ENCODE measurements around the gene CRACR2A. TPM values are rescaled to one million over a fixed set of nuclear protein-coding genes. Genes with fewer than 3 reads are reported as not detected.

CRACR2A gene
- polyA plus RNA-seq, 1 donor from 2014 or later, result 2.1 TPM

DNA sequence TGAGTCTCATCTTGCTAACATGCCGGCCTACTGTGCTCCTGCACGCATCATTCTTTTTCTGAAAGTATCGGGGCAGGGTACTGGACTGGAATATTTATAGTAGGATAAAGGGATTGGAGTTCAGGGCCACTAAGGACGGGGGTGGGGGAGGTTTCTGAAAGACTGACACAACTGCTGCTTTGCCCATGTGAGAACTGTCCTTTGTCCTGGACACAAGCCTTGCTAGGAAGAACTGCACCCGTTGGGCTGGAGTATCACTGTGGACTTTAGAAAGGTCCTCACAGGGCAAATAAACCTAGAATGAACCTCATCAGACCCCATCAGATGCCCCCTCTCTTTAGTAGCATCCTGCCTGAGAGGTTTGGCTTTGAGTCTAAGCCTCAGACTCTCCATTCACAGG is 174.4 kb downstream of the CRACR2A start:
- H4K20me1 ChIP-seq (ENCODE audit: insufficient read depth), result no peaks in the 10 kb centered on the region
- no peaks in the 10 kb centered on the region for H3F3A ChIP-seq (ENCODE audit: insufficient read depth, low read length, poor library complexity, severe bottlenecking)
- no peaks in the 10 kb centered on the region for H3K79me2 ChIP-seq (replicated peaks; ENCODE audit: insufficient read depth, low read length)
- H3K9ac ChIP-seq (ENCODE audit: low read length), result peak overlapping the region; percentile 63
- no peak overlapping the region for H3K4me2 ChIP-seq (ENCODE audit: low read length)
- H3K27me3 ChIP-seq (ENCODE audit: insufficient read depth, low read depth, low read length), result no peaks in the 10 kb centered on the region
- H3K9me3 ChIP-seq (ENCODE audit: low read length), result no peaks in the 10 kb centered on the region
- TF ChIP-seq TAF1 (IDR thresholded peaks at IDR 0.05; ENCODE audit: low read depth) (no peak), MXI1 (conservative IDR thresholded peaks at IDR 0.05; ENCODE audit: poor library complexity, severe bottlenecking) (no peak), CTCF (IDR thresholded peaks at IDR 0.05; ENCODE audit: poor library complexity, severe bottlenecking) (no peak), POLR2AphosphoS5 (IDR thresholded peaks at IDR 0.05) (no peak), RAD21 (conservative IDR thresholded peaks at IDR 0.05) (no peak), EP300 (conservative IDR thresholded peaks at IDR 0.05; ENCODE audit: poor library complexity, severe bottlenecking) (no peak), EZH2 (IDR thresholded peaks at IDR 0.05; ENCODE audit: borderline replicate concordance, insufficient read depth, low read length, poor library complexity, severe bottlenecking) (no peak), SMC3 (conservative IDR thresholded peaks at IDR 0.05; ENCODE audit: poor library complexity) (no peak)
- TF ChIP-seq, protein P1, sequence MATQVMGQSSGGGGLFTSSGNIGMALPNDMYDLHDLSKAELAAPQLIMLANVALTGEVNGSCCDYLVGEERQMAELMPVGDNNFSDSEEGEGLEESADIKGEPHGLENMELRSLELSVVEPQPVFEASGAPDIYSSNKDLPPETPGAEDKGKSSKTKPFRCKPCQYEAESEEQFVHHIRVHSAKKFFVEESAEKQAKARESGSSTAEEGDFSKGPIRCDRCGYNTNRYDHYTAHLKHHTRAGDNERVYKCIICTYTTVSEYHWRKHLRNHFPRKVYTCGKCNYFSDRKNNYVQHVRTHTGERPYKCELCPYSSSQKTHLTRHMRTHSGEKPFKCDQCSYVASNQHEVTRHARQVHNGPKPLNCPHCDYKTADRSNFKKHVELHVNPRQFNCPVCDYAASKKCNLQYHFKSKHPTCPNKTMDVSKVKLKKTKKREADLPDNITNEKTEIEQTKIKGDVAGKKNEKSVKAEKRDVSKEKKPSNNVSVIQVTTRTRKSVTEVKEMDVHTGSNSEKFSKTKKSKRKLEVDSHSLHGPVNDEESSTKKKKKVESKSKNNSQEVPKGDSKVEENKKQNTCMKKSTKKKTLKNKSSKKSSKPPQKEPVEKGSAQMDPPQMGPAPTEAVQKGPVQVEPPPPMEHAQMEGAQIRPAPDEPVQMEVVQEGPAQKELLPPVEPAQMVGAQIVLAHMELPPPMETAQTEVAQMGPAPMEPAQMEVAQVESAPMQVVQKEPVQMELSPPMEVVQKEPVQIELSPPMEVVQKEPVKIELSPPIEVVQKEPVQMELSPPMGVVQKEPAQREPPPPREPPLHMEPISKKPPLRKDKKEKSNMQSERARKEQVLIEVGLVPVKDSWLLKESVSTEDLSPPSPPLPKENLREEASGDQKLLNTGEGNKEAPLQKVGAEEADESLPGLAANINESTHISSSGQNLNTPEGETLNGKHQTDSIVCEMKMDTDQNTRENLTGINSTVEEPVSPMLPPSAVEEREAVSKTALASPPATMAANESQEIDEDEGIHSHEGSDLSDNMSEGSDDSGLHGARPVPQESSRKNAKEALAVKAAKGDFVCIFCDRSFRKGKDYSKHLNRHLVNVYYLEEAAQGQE (IDR thresholded peaks at IDR 0.05; ENCODE audit: borderline replicate concordance), result no peak
- H3K36me3 ChIP-seq (ENCODE audit: insufficient read depth, low read length), result no peaks in the 10 kb centered on the region
- H3K9me2 ChIP-seq (ENCODE audit: insufficient read depth, low read length), result no peaks in the 10 kb centered on the region
- peak overlapping the region; percentile 93 for H3K27ac ChIP-seq (ENCODE audit: low read length)
- no peak overlapping the region for H2AFZ ChIP-seq (ENCODE audit: low read depth, low read length)
- H3K4me3 ChIP-seq (ENCODE audit: low read length), result no peak overlapping the region

DNA sequence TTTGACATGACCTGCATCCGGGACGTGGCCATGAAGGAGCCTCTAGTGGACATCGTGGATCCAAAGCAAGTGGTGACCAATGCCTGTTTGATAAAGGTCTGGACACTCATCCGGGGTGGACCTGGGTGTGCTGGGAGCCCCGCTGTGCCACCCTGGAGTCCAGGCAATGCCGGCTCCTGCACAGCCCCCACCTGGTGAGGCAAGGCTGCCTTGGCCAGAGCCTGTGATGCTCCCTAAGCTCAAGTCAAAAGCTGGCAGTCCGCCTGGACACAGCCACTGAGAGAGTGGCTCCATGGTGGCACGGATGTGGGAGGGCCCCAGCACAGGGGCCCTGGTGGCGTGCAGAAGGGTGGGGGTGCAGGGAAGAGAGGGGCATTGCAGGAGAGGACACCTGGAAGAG is 176.0 kb downstream of the CRACR2A start:
- TF ChIP-seq CTCF (IDR thresholded peaks at IDR 0.05; ENCODE audit: poor library complexity, severe bottlenecking), result no peak
- TF ChIP-seq, protein P1 (IDR thresholded peaks at IDR 0.05; ENCODE audit: borderline replicate concordance), result no peak
- TF ChIP-seq MXI1 (conservative IDR thresholded peaks at IDR 0.05; ENCODE audit: poor library complexity, severe bottlenecking), result no peak
- TF ChIP-seq POLR2AphosphoS5 (IDR thresholded peaks at IDR 0.05), result no peak
- no peak for TF ChIP-seq EP300 (conservative IDR thresholded peaks at IDR 0.05; ENCODE audit: poor library complexity, severe bottlenecking)
- TF ChIP-seq SMC3 (conservative IDR thresholded peaks at IDR 0.05; ENCODE audit: poor library complexity), result no peak
- no peak for TF ChIP-seq EZH2 (IDR thresholded peaks at IDR 0.05; ENCODE audit: borderline replicate concordance, insufficient read depth, low read length, poor library complexity, severe bottlenecking)
- no peak for TF ChIP-seq TAF1 (IDR thresholded peaks at IDR 0.05; ENCODE audit: low read depth)
- no peak for TF ChIP-seq RAD21 (conservative IDR thresholded peaks at IDR 0.05)
- H3K4me3 ChIP-seq (ENCODE audit: low read length), result no peak overlapping the region
- H3K9ac ChIP-seq (ENCODE audit: low read length), result no peak overlapping the region
- H3K27me3 ChIP-seq (ENCODE audit: insufficient read depth, low read depth, low read length), result no peaks in the 10 kb centered on the region
- no peak overlapping the region for H3K4me2 ChIP-seq (ENCODE audit: low read length)
- H3K36me3 ChIP-seq (ENCODE audit: insufficient read depth, low read length), result no peaks in the 10 kb centered on the region
- no peaks in the 10 kb centered on the region for H3F3A ChIP-seq (ENCODE audit: insufficient read depth, low read length, poor library complexity, severe bottlenecking)
- no peaks in the 10 kb centered on the region for H3K9me2 ChIP-seq (ENCODE audit: insufficient read depth, low read length)
- H4K20me1 ChIP-seq (ENCODE audit: insufficient read depth), result no peaks in the 10 kb centered on the region
- no peak overlapping the region for H2AFZ ChIP-seq (ENCODE audit: low read depth, low read length)
- H3K27ac ChIP-seq (ENCODE audit: low read length), result no peak overlapping the region
- no peaks in the 10 kb centered on the region for H3K9me3 ChIP-seq (ENCODE audit: low read length)
- no peaks in the 10 kb centered on the region for H3K79me2 ChIP-seq (replicated peaks; ENCODE audit: insufficient read depth, low read length)

Data from neural cell (in vitro differentiated cells).